ENCODE results near the gene CCDC172.

GRCh38 chr10:116421815-116422214 is 97.6 kb downstream of the CCDC172 start:
- TF ChIP-seq CTCF (IDR thresholded peaks at IDR 0.05; ENCODE audit: borderline replicate concordance, extremely low read depth, low read length, poor library complexity, severe bottlenecking), result no peak
- no peak for TF ChIP-seq EZH2 (IDR thresholded peaks at IDR 0.05; ENCODE audit: borderline replicate concordance, low read depth, low read length, severe bottlenecking)

All from DND-41 (cell line).